Measurements from ENCODE around the gene CALHM5. TPM values are rescaled to one million over a fixed set of nuclear protein-coding genes. Genes with fewer than 3 reads are reported as not detected.

CALHM5 gene
- total and polyA plus RNA-seq, 9 of the 15 experiments (the other 6 are each of a cell fraction or from before 2014, with no cell fraction given): under 0.01 to 0.05 (median 0.02) TPM; not detected in 2

- BruUV-seq (replicated peaks): no TSS peak
- Histone ChIP-seq H4K20me1 (replicated peaks; ENCODE audit: control insufficient read depth, insufficient read depth, low read length) (no peaks in the 10 kb centered on the region), H3K4me3 (no peak overlapping the region), H3K79me2 (ENCODE audit: control insufficient read depth, insufficient read depth, low read length) (no peaks in the 10 kb centered on the region), H3K36me3 (ENCODE audit: control insufficient read depth, insufficient read depth, low read length) (no peaks in the 10 kb centered on the region), H3K4me2 (ENCODE audit: insufficient read depth, low read length) (no peak overlapping the region), H3K27me3 (ENCODE audit: control insufficient read depth in 2 of 2, insufficient read depth in 2 of 2, low read length in 2 of 2) (no peaks in the 10 kb centered on the region; a peak in 1 of 5 replicates), H3K27ac (ENCODE audit: extremely low read depth, low read depth, low read length) (no peak overlapping the region), H3K4me1 (replicated peaks in 1 of 2; ENCODE audit: control insufficient read depth in 2 of 2, insufficient read depth in 2 of 2, low read length in 2 of 2) (peaks cover 3 to 6% of the 10 kb centered on the region in 2 experiments; a peak in 3 of 5 replicates), H2AFZ (ENCODE audit: low read depth, low read length) (no peak overlapping the region), H3K9ac (ENCODE audit: insufficient read depth in 1 of 2, low read depth in 2 of 2, low read length in 2 of 2) (no peak overlapping the region), H3K9me1 (ENCODE audit: control insufficient read depth, insufficient read depth, low read length) (no peaks in the 10 kb centered on the region), H3K9me3 (replicated peaks; ENCODE audit: control insufficient read depth, insufficient read depth, low read depth, low read length) (no peaks in the 10 kb centered on the region)
- intact Hi-C loops (cut with micrococcal nuclease) (no loop called here), in situ Hi-C loops (cut with MboI) (no loop called here)
- FAIRE-seq (no peak), DNase-seq (ENCODE audit: extremely low read depth in 1 of 4, low spot score in 3 of 4) (no peak), ATAC-seq (no peak)
- CTCF ChIA-PET (ENCODE audit: low intra/inter-chr PET ratio): no interaction called here
- TF ChIP-seq, protein P1, sequence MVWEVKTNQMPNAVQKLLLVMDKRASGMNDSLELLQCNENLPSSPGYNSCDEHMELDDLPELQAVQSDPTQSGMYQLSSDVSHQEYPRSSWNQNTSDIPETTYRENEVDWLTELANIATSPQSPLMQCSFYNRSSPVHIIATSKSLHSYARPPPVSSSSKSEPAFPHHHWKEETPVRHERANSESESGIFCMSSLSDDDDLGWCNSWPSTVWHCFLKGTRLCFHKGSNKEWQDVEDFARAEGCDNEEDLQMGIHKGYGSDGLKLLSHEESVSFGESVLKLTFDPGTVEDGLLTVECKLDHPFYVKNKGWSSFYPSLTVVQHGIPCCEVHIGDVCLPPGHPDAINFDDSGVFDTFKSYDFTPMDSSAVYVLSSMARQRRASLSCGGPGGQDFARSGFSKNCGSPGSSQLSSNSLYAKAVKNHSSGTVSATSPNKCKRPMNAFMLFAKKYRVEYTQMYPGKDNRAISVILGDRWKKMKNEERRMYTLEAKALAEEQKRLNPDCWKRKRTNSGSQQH (CRISPR knock-in tag; IDR thresholded peaks at IDR 0.05): no peak
- TF ChIP-seq SPI1 (IDR thresholded peaks at IDR 0.05; ENCODE audit: borderline replicate concordance, low read depth, low read length) (peak; percentile 22; the same call in 1 of the 2 replicates), ZNF282 (CRISPR knock-in tag; IDR thresholded peaks at IDR 0.05) (no peak), MXI1 (IDR thresholded peaks at IDR 0.05; ENCODE audit: low read depth, low read length) (no peak)
- TF ChIP-seq, protein P2, sequence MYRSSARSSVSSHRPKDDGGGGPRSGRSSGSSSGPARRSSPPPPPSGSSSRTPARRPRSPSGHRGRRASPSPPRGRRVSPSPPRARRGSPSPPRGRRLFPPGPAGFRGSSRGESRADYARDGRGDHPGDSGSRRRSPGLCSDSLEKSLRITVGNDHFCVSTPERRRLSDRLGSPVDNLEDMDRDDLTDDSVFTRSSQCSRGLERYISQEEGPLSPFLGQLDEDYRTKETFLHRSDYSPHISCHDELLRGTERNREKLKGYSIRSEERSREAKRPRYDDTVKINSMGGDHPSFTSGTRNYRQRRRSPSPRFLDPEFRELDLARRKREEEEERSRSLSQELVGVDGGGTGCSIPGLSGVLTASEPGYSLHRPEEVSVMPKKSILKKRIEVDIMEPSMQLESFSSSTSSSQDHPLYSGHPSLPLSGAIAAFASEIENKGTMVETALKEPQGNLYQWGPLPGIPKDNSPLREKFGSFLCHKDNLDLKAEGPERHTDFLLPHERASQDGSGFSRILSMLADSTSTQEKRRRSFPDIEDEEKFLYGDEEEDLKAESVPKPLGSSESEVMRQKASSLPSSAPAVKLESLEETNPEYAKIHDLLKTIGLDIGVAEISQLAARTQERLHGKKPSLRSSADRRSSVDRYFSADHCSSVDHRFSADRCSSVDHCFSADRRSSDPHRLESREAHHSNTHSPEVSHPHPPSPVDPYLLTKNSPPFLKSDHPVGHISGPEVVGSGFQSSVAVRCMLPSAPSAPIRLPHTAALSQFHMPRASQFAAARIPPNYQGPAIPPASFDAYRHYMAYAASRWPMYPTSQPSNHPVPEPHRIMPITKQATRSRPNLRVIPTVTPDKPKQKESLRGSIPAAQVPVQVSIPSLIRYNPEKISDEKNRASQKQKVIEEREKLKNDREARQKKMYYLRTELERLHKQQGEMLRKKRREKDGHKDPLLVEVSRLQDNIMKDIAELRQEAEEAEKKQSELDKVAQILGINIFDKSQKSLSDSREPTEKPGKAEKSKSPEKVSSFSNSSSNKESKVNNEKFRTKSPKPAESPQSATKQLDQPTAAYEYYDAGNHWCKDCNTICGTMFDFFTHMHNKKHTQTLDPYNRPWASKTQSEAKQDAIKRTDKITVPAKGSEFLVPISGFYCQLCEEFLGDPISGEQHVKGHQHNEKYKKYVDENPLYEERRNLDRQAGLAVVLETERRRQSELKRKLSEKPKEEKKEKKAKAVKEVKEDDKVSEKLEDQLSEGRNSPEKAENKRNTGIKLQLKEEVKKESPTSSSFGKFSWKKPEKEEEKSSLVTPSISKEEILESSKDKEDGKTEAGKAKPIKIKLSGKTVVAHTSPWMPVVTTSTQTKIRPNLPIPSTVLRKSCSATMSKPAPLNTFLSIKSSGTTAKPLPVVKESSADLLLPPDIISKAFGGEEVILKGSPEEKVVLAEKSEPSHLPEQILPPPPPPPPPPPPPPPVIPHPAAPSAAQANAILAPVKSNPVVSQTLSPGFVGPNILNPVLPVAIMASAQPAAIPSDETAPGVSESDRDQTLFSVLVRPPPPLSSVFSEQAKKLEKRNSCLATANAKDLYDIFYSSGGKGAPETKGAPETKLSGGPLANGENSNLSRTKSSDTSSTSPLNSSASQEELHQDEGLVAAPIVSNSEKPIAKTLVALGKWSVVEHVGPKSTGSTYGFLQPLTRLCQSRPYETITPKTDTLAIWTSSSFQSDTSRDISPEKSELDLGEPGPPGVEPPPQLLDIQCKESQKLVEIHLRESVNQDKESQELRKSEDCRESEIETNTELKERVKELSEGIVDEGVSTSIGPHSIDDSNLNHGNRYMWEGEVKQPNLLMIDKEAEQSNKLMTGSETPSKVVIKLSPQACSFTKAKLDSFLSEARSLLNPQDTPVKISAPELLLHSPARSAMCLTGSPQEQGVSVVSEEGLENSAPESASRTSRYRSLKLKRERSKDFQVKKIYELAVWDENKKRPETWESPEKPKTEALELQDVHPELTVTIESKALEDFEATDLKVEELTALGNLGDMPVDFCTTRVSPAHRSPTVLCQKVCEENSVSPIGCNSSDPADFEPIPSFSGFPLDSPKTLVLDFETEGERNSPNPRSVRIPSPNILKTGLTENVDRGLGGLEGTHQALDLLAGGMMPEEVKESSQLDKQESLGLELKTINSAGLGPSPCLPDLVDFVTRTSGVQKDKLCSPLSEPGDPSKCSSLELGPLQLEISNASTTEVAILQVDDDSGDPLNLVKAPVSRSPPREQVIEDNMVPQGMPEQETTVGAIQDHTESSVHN (IDR thresholded peaks at IDR 0.05; ENCODE audit: borderline replicate concordance in 1 of 2, low read depth in 1 of 2): no peak
- POLR2A ChIA-PET: no interaction called here
Measured at GRCh38 chr6:116508527-116508926, 2.9 kb upstream of the CALHM5 start.
